HG02759 (cell line): ENCODE results near the gene APOB.

Experiments used
- ATAC-seq: cut with Tn5 transposase; IDR thresholded peaks from one replicate; pipeline ENCODE4 v1.9.1; 2021; ENCODE audit warnings: mild to moderate bottlenecking, moderate library complexity; ENCODE audit not compliant: unreplicated experiment

The APOB gene

GRCh38 chr2:21020031-21020667, 23.7 kb downstream of the APOB start:
- no peak for ATAC-seq

- ATAC-seq: no peak
These were observed 24.2 kb downstream of the APOB start for GRCh38 chr2:21019678-21020021.

- no peak for ATAC-seq
These were observed 24.7 kb downstream of the APOB start for GRCh38 chr2:21019000-21019677.

- ATAC-seq: no peak
These were observed 25.6 kb downstream of the APOB start for GRCh38 chr2:21018290-21018689.

- no peak for ATAC-seq
These were observed 26.1 kb downstream of the APOB start for GRCh38 chr2:21017748-21018276.

- no peak for ATAC-seq
These were observed 28.6 kb downstream of the APOB start for GRCh38 chr2:21015281-21015645.

GRCh38 chr2:21014364-21015280, 29.3 kb downstream of the APOB start:
- no peak for ATAC-seq

GRCh38 chr2:21013043-21013816, 30.6 kb downstream of the APOB start:
- ATAC-seq: no peak

GRCh38 chr2:21012557-21012937, 31.3 kb downstream of the APOB start:
- ATAC-seq: no peak

GRCh38 chr2:21011876-21012556, 31.9 kb downstream of the APOB start:
- ATAC-seq: no peak

- no peak for ATAC-seq
These were observed 32.4 kb downstream of the APOB start for GRCh38 chr2:21011453-21011852.

- ATAC-seq: no peak
These were observed 32.9 kb downstream of the APOB start for GRCh38 chr2:21010813-21011439.

GRCh38 chr2:21009662-21010225, 34.1 kb downstream of the APOB start:
- no peak for ATAC-seq

- ATAC-seq: no peak
These were observed 34.8 kb downstream of the APOB start for GRCh38 chr2:21008790-21009661.

GRCh38 chr2:21008014-21008789, 35.7 kb downstream of the APOB start:
- no peak for ATAC-seq

GRCh38 chr2:21007129-21008013, 36.5 kb downstream of the APOB start:
- ATAC-seq: no peak
